Liver (tissue), 9 donors: ENCODE results near the gene SOX6. TPM values are rescaled to one million over a fixed set of nuclear protein-coding genes. Genes with fewer than 3 reads are reported as not detected.

Source experiments
- DNase-seq: peaks from one replicate; pipeline ENCODE4 v3.0.0-alpha.2; 2017; ENCODE audit warnings: low spot score
- H3K27ac ChIP-seq, 2 donors: one replicate each; pipeline ENCODE4 v1.7.0; 2013; ENCODE audit warnings: inconsistent platforms in 2 of 2, low read length in 2 of 2, control low read depth in 1 of 2, low read depth in 1 of 2, mild to moderate bottlenecking in 1 of 2
- H3K27me3 ChIP-seq, 4 donors: one replicate each; pipeline versions ENCODE4 v1.6.1 to v1.7.0; 2013; ENCODE audit warnings: low read length in 3 of 4, inconsistent platforms in 1 of 4, mild to moderate bottlenecking in 1 of 4, moderate library complexity in 1 of 4; ENCODE audit not compliant: control insufficient read depth in 4 of 4, insufficient read depth in 4 of 4
- H3K36me3 ChIP-seq, 4 donors: one replicate each; pipeline versions ENCODE4 v1.6.1 to v1.7.0; 2013; ENCODE audit warnings: low read length in 3 of 4, mild to moderate bottlenecking in 3 of 4, low read depth in 1 of 4, moderate library complexity in 1 of 4; ENCODE audit not compliant: control insufficient read depth in 4 of 4, insufficient read depth in 3 of 4
- H3K4me1 ChIP-seq, 4 donors: one replicate each; pipeline versions ENCODE4 v1.6.1 to v1.7.0; 2013; ENCODE audit warnings: low read length in 3 of 4, mild to moderate bottlenecking in 3 of 4, moderate library complexity in 1 of 4; ENCODE audit not compliant: control insufficient read depth in 4 of 4, insufficient read depth in 4 of 4
- H3K4me3 ChIP-seq, 3 donors: one replicate each; pipeline versions ENCODE4 v1.6.1 to v1.7.0; 2013; ENCODE audit warnings: low read length in 3 of 3, control low read depth in 1 of 3, low read depth in 1 of 3, mild to moderate bottlenecking in 1 of 3
- H3K9ac ChIP-seq, 2 donors: one replicate each; pipeline ENCODE4 v1.7.0; 2013; ENCODE audit warnings: low read length in 2 of 2, mild to moderate bottlenecking in 2 of 2, moderate library complexity in 2 of 2, control low read depth in 1 of 2, low read depth in 1 of 2
- H3K9me3 ChIP-seq, 4 donors: one replicate each; pipeline versions ENCODE4 v1.6.1 to v1.7.0; 2013; ENCODE audit warnings: low read length in 3 of 4; ENCODE audit not compliant: control insufficient read depth in 4 of 4
- ATF3 ChIP-seq: IDR thresholded peaks from 2 replicates; pipeline ENCODE4 v1.6.1; 2016; ENCODE audit warnings: antibody characterized with exemption
- CTCF ChIP-seq: fragments of 150-350 bp; IDR thresholded peaks from 2 replicates; pipeline ENCODE4 v1.5.1; 2017; ENCODE audit warnings: improper control_type of control experiment, low read depth, low read length; ENCODE audit not compliant: missing input control
- EGR1 ChIP-seq, 2 donors: IDR thresholded peaks; 2 replicates each; pipeline ENCODE4 v1.6.1; 2016 to 2018; ENCODE audit warnings: antibody characterized with exemption in 2 of 2, low read depth in 2 of 2
- FOXA1 ChIP-seq: IDR thresholded peaks from 2 replicates; pipeline ENCODE4 v1.6.1; 2016; ENCODE audit warnings: antibody characterized with exemption
- FOXA2 ChIP-seq: IDR thresholded peaks from 2 replicates; pipeline ENCODE4 v1.6.1; 2016; ENCODE audit warnings: antibody characterized with exemption
- GABPA ChIP-seq, 2 donors: IDR thresholded peaks in 1 of 2; conservative IDR thresholded peaks in 1 of 2; 2 replicates each; pipeline ENCODE4 v1.6.1; 2016; ENCODE audit warnings: antibody characterized with exemption in 2 of 2, mild to moderate bottlenecking in 1 of 2, moderate library complexity in 1 of 2
- HNF4A ChIP-seq, 2 donors: conservative IDR thresholded peaks; 2 replicates each; pipeline ENCODE4 v1.6.1; 2016; ENCODE audit warnings: antibody characterized with exemption in 2 of 2, mild to moderate bottlenecking in 2 of 2
- HNF4G ChIP-seq: IDR thresholded peaks from 2 replicates; pipeline ENCODE4 v1.6.1; 2016; ENCODE audit warnings: antibody characterized with exemption
- JUND ChIP-seq, 2 donors: IDR thresholded peaks; 2 replicates each; pipeline ENCODE4 v1.6.1; 2016; ENCODE audit warnings: antibody characterized with exemption in 2 of 2
- MAX ChIP-seq: IDR thresholded peaks from 2 replicates; pipeline ENCODE4 v1.6.1; 2016; ENCODE audit warnings: antibody characterized with exemption
- NR2F2 ChIP-seq: IDR thresholded peaks from 2 replicates; pipeline ENCODE4 v1.6.1; 2016; ENCODE audit warnings: antibody characterized with exemption
- RAD21 ChIP-seq, 2 donors: IDR thresholded peaks; 2 replicates each; pipeline ENCODE4 v1.6.1; 2016; ENCODE audit warnings: antibody characterized with exemption in 2 of 2, mild to moderate bottlenecking in 2 of 2
- RXRA ChIP-seq, 2 donors: IDR thresholded peaks; 2 replicates each; pipeline ENCODE4 v1.6.1; 2017 to 2018; ENCODE audit warnings: antibody characterized with exemption in 2 of 2, mild to moderate bottlenecking in 1 of 2
- SP1 ChIP-seq: IDR thresholded peaks from 2 replicates; pipeline ENCODE4 v1.6.1; 2018; ENCODE audit warnings: antibody characterized with exemption, mild to moderate bottlenecking
- TAF1 ChIP-seq: conservative IDR thresholded peaks from 2 replicates; pipeline ENCODE4 v1.6.1; 2016; ENCODE audit warnings: antibody characterized with exemption, mild to moderate bottlenecking
- YY1 ChIP-seq: IDR thresholded peaks from 2 replicates; pipeline ENCODE4 v1.6.1; 2016; ENCODE audit warnings: antibody characterized with exemption, mild to moderate bottlenecking
- WGBS: extraction: QIAGEN DNeasy Blood & Tissue Kit; methylation state at CpG from one replicate; pipeline ENCODE4 v1.1.7; 2013; 5-methylcytosine and 5-hydroxymethylcytosine counted together
- polyA plus RNA-seq, 2 donors: library from polyadenylated mRNA; stranded (reverse) in 1 of 2; unstranded in 1 of 2; fragments of 200-250 nt in 1 of 2; fragments of >200 nt in 1 of 2; fragmentation: Nextera tagmentation in 1 of 2; extraction: Ambion mirVana in 1 of 2; gene quantifications; one replicate each; pipeline versions ENCODE4 v1.2.1 to v1.2.3, GENCODE V29; 2013 to 2015
- total RNA-seq, 2 donors: library from RNA; depleted of rRNA; stranded (reverse); fragments of >200 nt; gene quantifications; one replicate each; pipeline ENCODE4 v1.2.3, GENCODE V29; 2014
- TF ChIP-seq, protein P1 (sequence below): IDR thresholded peaks from 2 replicates; pipeline ENCODE4 v1.6.1; 2016; ENCODE audit warnings: antibody characterized with exemption, mild to moderate bottlenecking
- TF ChIP-seq, protein P2 (sequence below): IDR thresholded peaks from 2 replicates; pipeline ENCODE4 v1.6.1; 2016; ENCODE audit warnings: antibody characterized with exemption
- donor health status: healthy.
- donor health status: healthy.
- donor health status: healthy.
- donor health status: healthy.
- donor health status: healthy.

Gene SOX6
- total and polyA plus RNA-seq, 4 donors = 2.4 to 111 (median 14.8) TPM

GRCh38 chr11:16125796-16126195 is 230.6 kb downstream of the SOX6 start:
- no peak for TF ChIP-seq TAF1
- TF ChIP-seq FOXA2 = no peak
- no peak for TF ChIP-seq FOXA1
- Histone ChIP-seq H3K4me1 (no peaks in the 10 kb centered on the region), H3K27ac (no peak overlapping the region), H3K27me3 (no peaks in the 10 kb centered on the region), H3K9ac (no peak overlapping the region), H3K9me3 (no peaks in the 10 kb centered on the region), H3K36me3 (no peaks in the 10 kb centered on the region), H3K4me3 (no peak overlapping the region)
- no peak for DNase-seq

DNA sequence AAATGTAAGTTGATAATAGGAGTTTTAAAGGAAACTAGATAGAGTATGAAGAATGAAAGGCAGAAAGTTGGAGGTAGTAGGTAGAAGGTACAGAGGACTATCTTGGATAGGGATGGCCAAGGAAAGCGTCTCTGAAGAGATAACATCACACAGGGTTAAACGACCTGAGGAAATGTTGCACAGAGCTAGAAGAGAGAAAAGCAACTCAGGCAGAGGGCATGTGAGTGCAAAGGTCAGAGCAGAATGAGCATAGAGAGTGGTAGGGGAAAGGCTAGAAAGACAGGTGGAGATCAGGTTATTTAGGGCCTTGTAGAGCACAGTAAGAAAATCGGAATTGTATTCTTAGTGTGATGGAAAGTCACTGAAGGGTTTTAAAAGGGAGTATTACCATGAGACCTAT is 232.0 kb downstream of the SOX6 start:
- Histone ChIP-seq H3K9ac (no peak overlapping the region), H3K27ac (no peak overlapping the region), H3K9me3 (no peaks in the 10 kb centered on the region), H3K4me3 (no peak overlapping the region), H3K4me1 (no peaks in the 10 kb centered on the region), H3K36me3 (no peaks in the 10 kb centered on the region), H3K27me3 (no peaks in the 10 kb centered on the region)
- no peak for DNase-seq
- TF ChIP-seq, protein P1, sequence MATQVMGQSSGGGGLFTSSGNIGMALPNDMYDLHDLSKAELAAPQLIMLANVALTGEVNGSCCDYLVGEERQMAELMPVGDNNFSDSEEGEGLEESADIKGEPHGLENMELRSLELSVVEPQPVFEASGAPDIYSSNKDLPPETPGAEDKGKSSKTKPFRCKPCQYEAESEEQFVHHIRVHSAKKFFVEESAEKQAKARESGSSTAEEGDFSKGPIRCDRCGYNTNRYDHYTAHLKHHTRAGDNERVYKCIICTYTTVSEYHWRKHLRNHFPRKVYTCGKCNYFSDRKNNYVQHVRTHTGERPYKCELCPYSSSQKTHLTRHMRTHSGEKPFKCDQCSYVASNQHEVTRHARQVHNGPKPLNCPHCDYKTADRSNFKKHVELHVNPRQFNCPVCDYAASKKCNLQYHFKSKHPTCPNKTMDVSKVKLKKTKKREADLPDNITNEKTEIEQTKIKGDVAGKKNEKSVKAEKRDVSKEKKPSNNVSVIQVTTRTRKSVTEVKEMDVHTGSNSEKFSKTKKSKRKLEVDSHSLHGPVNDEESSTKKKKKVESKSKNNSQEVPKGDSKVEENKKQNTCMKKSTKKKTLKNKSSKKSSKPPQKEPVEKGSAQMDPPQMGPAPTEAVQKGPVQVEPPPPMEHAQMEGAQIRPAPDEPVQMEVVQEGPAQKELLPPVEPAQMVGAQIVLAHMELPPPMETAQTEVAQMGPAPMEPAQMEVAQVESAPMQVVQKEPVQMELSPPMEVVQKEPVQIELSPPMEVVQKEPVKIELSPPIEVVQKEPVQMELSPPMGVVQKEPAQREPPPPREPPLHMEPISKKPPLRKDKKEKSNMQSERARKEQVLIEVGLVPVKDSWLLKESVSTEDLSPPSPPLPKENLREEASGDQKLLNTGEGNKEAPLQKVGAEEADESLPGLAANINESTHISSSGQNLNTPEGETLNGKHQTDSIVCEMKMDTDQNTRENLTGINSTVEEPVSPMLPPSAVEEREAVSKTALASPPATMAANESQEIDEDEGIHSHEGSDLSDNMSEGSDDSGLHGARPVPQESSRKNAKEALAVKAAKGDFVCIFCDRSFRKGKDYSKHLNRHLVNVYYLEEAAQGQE = no peak
- TF ChIP-seq RAD21 (IDR thresholded peaks at IDR 0.05) (peak in 1 of 2 donors; percentile 28), TAF1 (no peak), MAX (no peak), GABPA (IDR thresholded peaks at IDR 0.05 in 1 of 2, conservative IDR thresholded peaks at IDR 0.05 in 1 of 2) (no peak), NR2F2 (no peak), CTCF (no peak), YY1 (no peak), RXRA (IDR thresholded peaks at IDR 0.05) (peak; percentile 4 to 55), FOXA2 (no peak), HNF4G (no peak), SP1 (no peak), ATF3 (no peak), FOXA1 (no peak), EGR1 (IDR thresholded peaks at IDR 0.05; ENCODE audit: low read depth in 2 of 2) (no peak), JUND (IDR thresholded peaks at IDR 0.05) (no peak), HNF4A (conservative IDR thresholded peaks at IDR 0.05) (peak in 1 of 2 donors; percentile 21)
- TF ChIP-seq, protein P2, sequence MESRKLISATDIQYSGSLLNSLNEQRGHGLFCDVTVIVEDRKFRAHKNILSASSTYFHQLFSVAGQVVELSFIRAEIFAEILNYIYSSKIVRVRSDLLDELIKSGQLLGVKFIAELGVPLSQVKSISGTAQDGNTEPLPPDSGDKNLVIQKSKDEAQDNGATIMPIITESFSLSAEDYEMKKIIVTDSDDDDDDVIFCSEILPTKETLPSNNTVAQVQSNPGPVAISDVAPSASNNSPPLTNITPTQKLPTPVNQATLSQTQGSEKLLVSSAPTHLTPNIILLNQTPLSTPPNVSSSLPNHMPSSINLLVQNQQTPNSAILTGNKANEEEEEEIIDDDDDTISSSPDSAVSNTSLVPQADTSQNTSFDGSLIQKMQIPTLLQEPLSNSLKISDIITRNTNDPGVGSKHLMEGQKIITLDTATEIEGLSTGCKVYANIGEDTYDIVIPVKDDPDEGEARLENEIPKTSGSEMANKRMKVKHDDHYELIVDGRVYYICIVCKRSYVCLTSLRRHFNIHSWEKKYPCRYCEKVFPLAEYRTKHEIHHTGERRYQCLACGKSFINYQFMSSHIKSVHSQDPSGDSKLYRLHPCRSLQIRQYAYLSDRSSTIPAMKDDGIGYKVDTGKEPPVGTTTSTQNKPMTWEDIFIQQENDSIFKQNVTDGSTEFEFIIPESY = no peak
- WGBS = 66% methylated on average over 3 of the region's 3 CpGs
